CD4-positive, alpha-beta T cell (primary cell): ENCODE results near the gene KLF17. TPM values are rescaled to one million over a fixed set of nuclear protein-coding genes. Genes with fewer than 3 reads are reported as not detected.

Experiments used
- ATAC-seq: fragments of 200-7000 bp; cut with Tn5 transposase; one replicate; pipeline ENCODE4 v1.10.0; 2022; ENCODE audit warnings: mild to moderate bottlenecking; ENCODE audit not compliant: poor library complexity
- CTCF ChIA-PET: fragments of 350-600 bp; sonication (Branson Sonifier 250); formaldehyde crosslinking; loops from one replicate; lab custom pipeline; 2021; ENCODE audit warnings: antibody characterized with exemption, inconsistent platforms; lab: Charles Lee
- POLR2A ChIA-PET: fragments of 350-600 bp; sonication (Branson Sonifier 250); formaldehyde crosslinking; loops from one replicate; lab custom pipeline; 2021; ENCODE audit warnings: antibody characterized with exemption, inconsistent platforms; lab: Charles Lee
- DNase-seq, 14 experiments: peaks; one replicate each; pipeline ENCODE4 v3.0.0-alpha.2; 2013 to 2020; ENCODE audit warnings: mixed read lengths in 2 of 14
- H3K27ac ChIP-seq, 2 donors: one replicate each; pipeline versions ENCODE4 v1.5.1 to v1.7.0; 2013; ENCODE audit warnings: low read length in 2 of 2, low read depth in 1 of 2, mild to moderate bottlenecking in 1 of 2
- H3K27me3 ChIP-seq, 2 experiments: 1 replicate in 1 of 2; 2 replicates in 1 of 2; pipeline versions ENCODE4 v1.6.1 to v1.7.0; 2013; ENCODE audit warnings: low read length in 2 of 2, control low read depth in 1 of 2, mild to moderate bottlenecking in 1 of 2, moderate library complexity in 1 of 2; ENCODE audit not compliant: insufficient read depth in 2 of 2, control insufficient read depth in 1 of 2
- H3K36me3 ChIP-seq: one replicate; pipeline ENCODE4 v1.6.1; 2013; ENCODE audit warnings: low read length, control low read depth; ENCODE audit not compliant: insufficient read depth
- H3K4me1 ChIP-seq: one replicate; pipeline ENCODE4 v1.6.1; 2013; ENCODE audit warnings: low read length, control low read depth; ENCODE audit not compliant: insufficient read depth
- H3K4me3 ChIP-seq: one replicate; pipeline ENCODE4 v1.5.1; 2013; ENCODE audit warnings: mild to moderate bottlenecking, low read length, moderate library complexity
- H3K9me3 ChIP-seq, 2 experiments: 1 replicate in 1 of 2; 2 replicates in 1 of 2; pipeline versions ENCODE4 v1.6.1 to v1.7.0; 2013; ENCODE audit warnings: low read length in 2 of 2, mild to moderate bottlenecking in 2 of 2, control low read depth in 1 of 2, moderate library complexity in 1 of 2; ENCODE audit not compliant: control insufficient read depth in 1 of 2, insufficient read depth in 1 of 2
- H3K27ac Mint-ChIP-seq: one replicate; pipeline ENCODE4 v1.8.0; 2020; ENCODE audit warnings: mixed read lengths
- H3K27me3 Mint-ChIP-seq: one replicate; pipeline ENCODE4 v1.8.0; 2021; ENCODE audit warnings: mixed read lengths
- H3K36me3 Mint-ChIP-seq: one replicate; pipeline ENCODE4 v1.8.0; 2021; ENCODE audit warnings: low read depth, mixed read lengths
- H3K4me1 Mint-ChIP-seq: one replicate; pipeline ENCODE4 v1.8.0; 2021; ENCODE audit warnings: low read depth, mixed read lengths
- H3K4me3 Mint-ChIP-seq: one replicate; pipeline ENCODE4 v1.8.0; 2020; ENCODE audit warnings: mild to moderate bottlenecking, mixed read lengths
- H3K9me3 Mint-ChIP-seq: one replicate; pipeline ENCODE4 v1.8.0; 2020; ENCODE audit warnings: mixed read lengths
- CTCF ChIP-seq: fragments of 200-600 bp; IDR thresholded peaks from one replicate; pipeline ENCODE4 v1.8.0; 2022; ENCODE audit warnings: antibody characterized with exemption, mild to moderate bottlenecking
- intact Hi-C, 2 experiments: fragments of 100-400 bp; cut with DNase I in 1 of 2; cut with micrococcal nuclease in 1 of 2; formaldehyde crosslinking; loops; one replicate each; pipeline versions ENCODE4 v1.15.1 to v1.9.0; 2023 to 2025; cut with DNase I, micrococcal nuclease
- total RNA-seq, 174 experiments: library from RNA in 2 of 174; stranded (reverse) in 2 of 174; gene quantifications; one replicate each; pipeline ENCODE4 v1.2.3 and lab custom pipeline; 2021 to 2026

The KLF17 gene
- total RNA-seq, 2 experiments from 2014 or later = not detected

- Mint-ChIP-seq H3K27ac (no peak within 1 kb of the TSS), H3K9me3 (peaks cover 13% of the 10 kb centered on the region), H3K36me3 (peaks cover 13% of the 10 kb centered on the region), H3K4me1 (no peaks in the 10 kb centered on the region), H3K27me3 (peaks cover 18% of the 10 kb centered on the region), H3K4me3 (no peak within 1 kb of the TSS)
- POLR2A ChIA-PET = no interaction called here
- DNase-seq = no peak
- Histone ChIP-seq H3K9me3 (peaks cover 20 to 22% of the 10 kb centered on the region in 2 experiments), H3K27me3 (peaks cover 3 to 5% of the 10 kb centered on the region in 2 experiments), H3K36me3 (no peaks in the 10 kb centered on the region), H3K27ac (no peak within 1 kb of the TSS), H3K4me3 (no peak within 1 kb of the TSS), H3K4me1 (no peaks in the 10 kb centered on the region)
- no peak for TF ChIP-seq CTCF
- CTCF ChIA-PET = no interaction called here
- no peak for ATAC-seq
- intact Hi-C loops = no loop called here
Measured at GRCh38 chr1:44141531-44141930, 22.9 kb downstream of the KLF17 start, which contains the start of gene KLF18. KLF18 (minus strand) TSS chr1:44141631; CDS start chr1:44141631, 0 bp downstream.

- Mint-ChIP-seq H3K27ac (no peak overlapping the region), H3K9me3 (peaks cover 13% of the 10 kb centered on the region), H3K27me3 (peaks cover 25% of the 10 kb centered on the region), H3K36me3 (peaks cover 13% of the 10 kb centered on the region), H3K4me3 (no peak overlapping the region), H3K4me1 (no peaks in the 10 kb centered on the region)
- no peaks in the 10 kb centered on the region for H3K36me3 ChIP-seq
- peaks cover 0 to 4% of the 10 kb centered on the region in 2 experiments for H3K27me3 ChIP-seq
- H3K9me3 ChIP-seq = peaks cover 20 to 28% of the 10 kb centered on the region in 2 experiments
- no peak for TF ChIP-seq CTCF
- H3K27ac ChIP-seq = no peak overlapping the region
- intact Hi-C loops = no loop called here
- ChIA-PET POLR2A (no interaction called here), CTCF (no interaction called here)
- H3K4me1 ChIP-seq = no peaks in the 10 kb centered on the region
- DNase-seq = no peak
- no peak overlapping the region for H3K4me3 ChIP-seq
- ATAC-seq = no peak
Measured at GRCh38 chr1:44144962-44145756, 26.5 kb downstream of the KLF17 start.

GRCh38 chr1:44146536-44147361 is 28.1 kb downstream of the KLF17 start:
- H3K9me3 ChIP-seq = peaks cover 20 to 28% of the 10 kb centered on the region in 2 experiments
- peaks cover 3 to 4% of the 10 kb centered on the region in 2 experiments for H3K27me3 ChIP-seq
- DNase-seq = no peak
- intact Hi-C loops = no loop called here
- H3K9me3 Mint-ChIP-seq = peaks cover 13% of the 10 kb centered on the region
- no peak overlapping the region for H3K4me3 Mint-ChIP-seq
- no peak overlapping the region for H3K4me3 ChIP-seq
- H3K36me3 Mint-ChIP-seq = peaks cover 13% of the 10 kb centered on the region
- ATAC-seq = no peak
- POLR2A ChIA-PET = interaction anchor here (0.6 kb wide), 1 partner anchor 18 kb away, joined by 4 read pairs; no protein-coding TSS in a partner anchor
- no peaks in the 10 kb centered on the region for H3K4me1 ChIP-seq
- H3K27me3 Mint-ChIP-seq = peaks cover 25% of the 10 kb centered on the region
- no peak overlapping the region for H3K27ac ChIP-seq
- CTCF ChIA-PET = no interaction called here
- H3K36me3 ChIP-seq = no peaks in the 10 kb centered on the region
- no peak overlapping the region for H3K27ac Mint-ChIP-seq
- no peak for TF ChIP-seq CTCF
- H3K4me1 Mint-ChIP-seq = no peaks in the 10 kb centered on the region
